GM21447 (cell line): ENCODE data around the gene FREM3.
"Not testable (repeated sequence)": the region's sequence is repeated elsewhere in the genome, so short reads cannot be mapped to it uniquely, and the experiment has no call there.

Source experiments
- ATAC-seq: cut with Tn5 transposase; IDR thresholded peaks from one replicate; pipeline ENCODE4 v1.9.1; 2021; ENCODE audit not compliant: unreplicated experiment

The FREM3 gene

DNA sequence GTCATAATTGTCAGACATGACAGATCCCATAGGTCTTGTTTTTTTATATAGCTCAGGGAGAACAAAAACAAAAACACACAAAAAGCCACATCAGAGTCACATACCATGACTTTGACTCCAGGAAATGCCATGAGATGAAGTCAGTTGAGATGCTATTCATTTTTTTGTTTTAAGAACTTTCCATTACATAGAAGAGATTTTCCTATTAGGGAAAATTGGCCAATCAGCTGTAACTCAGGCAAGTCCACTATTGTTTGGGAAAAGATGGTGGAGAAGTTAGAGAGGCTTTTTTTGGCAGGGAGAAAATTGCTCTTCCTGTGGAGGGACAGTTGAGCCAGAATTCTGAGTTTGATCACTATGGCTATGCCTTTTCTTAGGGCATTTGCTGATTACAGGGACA, 114.4 kb downstream of the FREM3 start:
- no peak for ATAC-seq

DNA sequence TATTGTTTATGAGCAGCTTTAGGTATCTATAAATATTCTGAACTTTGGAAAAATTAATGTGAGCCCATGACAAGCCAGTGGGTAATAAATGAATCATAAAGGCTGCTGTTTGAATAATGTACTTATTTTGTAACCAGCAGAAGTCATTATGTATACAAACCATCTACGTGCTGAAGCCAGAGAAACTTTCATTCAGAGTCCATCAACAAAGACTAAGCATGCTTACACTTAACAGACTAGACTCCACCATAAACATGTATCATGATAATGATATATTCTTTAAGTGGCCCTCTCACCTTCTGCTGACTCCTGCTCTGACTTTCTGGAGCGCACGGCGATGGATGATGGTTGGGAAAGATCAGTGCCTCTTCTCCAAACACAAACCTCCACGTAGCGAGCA, 114.9 kb downstream of the FREM3 start:
- ATAC-seq, result no peak

DNA sequence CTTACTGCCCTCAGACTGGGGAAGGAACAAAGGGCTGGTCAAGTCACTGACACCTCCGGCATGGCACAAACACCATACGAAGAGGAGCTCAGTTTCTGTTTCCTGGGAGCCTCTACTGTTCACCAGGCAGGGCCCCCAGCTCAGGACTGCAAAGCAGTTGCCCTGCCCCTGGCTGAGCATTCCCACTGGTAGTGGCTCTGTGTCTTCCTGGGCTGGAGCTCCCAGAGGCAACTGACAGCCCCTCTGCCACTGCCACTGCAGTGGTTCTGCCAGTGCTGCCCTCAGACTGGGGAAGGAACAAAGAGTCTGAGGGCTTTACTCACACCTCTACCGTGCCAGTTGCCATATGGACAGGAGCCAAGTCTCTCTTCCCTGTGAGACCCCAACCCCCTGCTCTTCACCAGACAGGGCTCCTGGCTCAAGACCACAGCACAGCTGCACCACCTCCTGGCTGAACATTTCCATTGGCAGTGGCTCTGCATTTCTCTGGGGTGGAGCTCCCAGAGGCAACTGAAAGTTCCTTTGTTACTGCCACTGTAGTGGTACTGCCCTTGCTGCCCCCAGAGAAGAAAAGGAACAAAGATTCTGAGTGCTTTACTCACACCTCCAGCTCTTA, 119.0 kb downstream of the FREM3 start:
- no peak for ATAC-seq

DNA sequence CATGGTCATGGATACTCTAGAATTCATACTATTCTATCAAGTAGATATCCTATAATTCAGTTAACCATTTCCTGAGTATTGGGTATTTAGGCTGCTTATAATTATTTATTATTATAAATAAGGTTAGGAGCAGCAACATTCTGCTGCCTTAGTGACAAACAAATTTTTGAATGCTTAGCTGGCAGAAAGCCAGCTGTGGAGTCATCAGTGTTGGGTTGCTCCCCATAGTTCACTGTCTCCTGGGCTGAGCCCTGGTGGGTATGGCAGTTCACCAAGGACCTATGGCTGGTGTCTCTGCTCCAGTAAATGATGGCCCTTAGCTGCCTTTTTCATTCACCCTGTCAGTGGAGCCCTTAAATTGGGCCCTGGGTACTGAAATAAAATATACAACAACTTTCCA, 125.1 kb downstream of the FREM3 start:
- ATAC-seq, result no peak

DNA sequence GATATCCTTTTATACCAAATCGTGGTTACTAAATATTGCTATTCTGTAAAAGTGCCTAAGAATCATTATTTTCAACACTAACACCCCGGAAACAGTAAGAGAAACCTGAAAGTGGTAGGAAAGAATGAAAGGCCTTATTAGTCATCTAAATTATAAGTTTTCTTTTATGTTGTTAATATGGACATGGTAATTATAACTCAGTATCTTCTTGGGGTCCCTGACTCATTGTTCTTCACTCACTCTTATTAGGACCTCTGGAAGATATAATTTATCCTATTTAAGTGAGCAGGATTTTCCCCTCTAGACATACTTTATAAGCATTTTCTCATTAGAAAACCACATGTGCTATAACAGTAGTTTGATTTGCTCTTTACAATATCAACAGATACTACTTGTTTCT, 136.0 kb downstream of the FREM3 start:
- ATAC-seq, result no peak

DNA sequence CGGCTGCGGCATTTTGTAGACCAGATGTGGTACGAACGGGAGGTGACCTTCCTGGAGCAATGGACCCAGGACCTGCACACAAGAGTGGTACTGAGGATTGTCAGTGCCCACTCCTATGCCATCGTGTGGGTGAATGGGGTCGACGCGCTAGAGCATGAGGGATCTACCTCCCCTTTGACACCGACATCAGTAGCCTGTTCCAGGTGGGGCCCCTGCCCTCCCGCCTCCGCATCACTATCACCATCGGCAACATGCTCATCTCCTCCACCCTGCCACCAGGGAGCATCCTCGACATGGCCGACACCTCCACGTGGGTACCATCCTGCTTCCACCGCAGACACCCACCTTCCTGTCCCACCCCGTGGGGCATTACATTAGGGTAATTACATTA, 140.7 kb downstream of the FREM3 start:
- ATAC-seq, result no peak

DNA sequence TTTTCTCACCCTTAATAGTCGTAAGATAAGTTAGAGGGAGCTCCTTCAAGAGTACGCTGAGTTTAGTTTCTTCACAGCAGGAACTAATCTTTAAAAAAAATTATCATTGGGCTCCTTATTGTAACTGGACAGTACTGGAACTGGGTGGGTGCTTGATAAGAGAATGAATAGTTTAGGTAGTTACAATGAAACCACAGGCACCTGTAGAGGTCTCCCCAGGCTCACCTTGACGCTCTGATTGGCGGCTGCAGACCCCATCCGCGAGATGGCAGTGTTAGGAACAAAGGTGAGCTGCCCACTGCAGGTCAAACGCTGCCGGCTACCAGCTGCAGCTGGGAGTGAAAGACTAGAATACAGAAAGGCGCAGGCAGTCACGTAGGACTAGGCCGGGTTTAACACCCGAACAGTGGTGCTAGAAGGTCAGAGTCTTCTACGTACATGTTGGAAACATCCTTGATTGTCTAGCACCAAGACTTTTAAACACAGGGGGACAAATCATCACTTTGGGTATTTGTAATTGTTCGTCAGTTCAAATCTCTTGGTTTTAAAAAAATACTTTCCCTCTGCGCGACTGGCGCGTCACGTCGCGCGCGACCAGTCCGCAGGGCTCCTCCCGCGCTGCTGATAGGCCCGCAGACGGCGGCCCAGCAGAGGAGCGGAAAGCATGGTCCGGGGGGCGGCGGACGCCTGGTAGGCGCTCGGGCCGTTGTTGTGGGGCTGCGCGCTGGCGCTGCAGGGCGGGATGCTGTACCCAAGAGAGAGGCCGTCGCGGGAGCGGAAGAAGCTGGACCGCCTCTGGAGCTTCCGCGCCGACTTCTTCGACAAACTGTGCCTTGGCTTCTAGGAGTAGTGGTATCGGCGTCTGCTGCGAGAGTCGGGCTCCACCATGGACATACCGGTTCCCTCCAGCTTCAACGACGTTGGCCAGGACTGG, 141.4 kb downstream of the FREM3 start:
- peak; percentile 87 for ATAC-seq

DNA sequence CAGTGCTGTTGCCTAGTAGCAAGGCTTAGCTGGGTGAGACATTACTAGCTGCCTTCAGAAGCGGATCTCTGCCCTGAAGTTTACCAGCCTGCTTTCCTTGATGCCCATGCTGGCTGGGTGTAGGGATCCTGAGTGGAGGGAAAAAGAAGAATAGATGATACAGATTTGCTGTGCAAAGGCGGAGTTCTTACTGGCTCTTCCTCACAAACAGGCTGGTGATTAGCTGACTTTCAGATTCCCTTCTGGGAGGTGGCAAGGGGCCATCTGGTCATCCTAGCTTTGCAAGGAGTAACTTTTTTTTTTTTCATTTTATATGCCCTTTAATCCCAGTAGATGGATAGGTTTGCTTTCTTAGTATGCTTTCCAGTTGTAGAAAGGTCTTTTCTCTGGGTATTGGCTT, 142.2 kb downstream of the FREM3 start:
- no peak for ATAC-seq

DNA sequence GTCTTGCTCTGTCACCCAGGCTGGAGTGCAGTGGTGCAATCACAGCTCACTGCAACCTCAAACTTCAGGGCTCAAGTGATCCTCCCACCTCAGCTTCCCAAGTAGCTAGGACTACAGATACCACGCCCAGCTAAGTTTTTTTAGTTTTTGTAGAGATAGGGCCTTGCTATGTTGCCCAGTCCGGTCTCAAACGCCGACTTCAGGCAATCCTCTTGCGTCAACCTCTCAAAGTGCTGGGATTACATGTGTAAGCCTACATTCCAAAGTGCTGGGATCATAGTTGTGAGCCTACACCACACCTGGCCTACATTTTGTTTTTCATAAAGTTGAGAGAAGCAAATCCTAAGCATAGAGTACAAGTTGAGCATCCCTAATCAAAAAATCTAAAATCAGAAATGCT, 144.8 kb downstream of the FREM3 start:
- ATAC-seq, result no peak

DNA sequence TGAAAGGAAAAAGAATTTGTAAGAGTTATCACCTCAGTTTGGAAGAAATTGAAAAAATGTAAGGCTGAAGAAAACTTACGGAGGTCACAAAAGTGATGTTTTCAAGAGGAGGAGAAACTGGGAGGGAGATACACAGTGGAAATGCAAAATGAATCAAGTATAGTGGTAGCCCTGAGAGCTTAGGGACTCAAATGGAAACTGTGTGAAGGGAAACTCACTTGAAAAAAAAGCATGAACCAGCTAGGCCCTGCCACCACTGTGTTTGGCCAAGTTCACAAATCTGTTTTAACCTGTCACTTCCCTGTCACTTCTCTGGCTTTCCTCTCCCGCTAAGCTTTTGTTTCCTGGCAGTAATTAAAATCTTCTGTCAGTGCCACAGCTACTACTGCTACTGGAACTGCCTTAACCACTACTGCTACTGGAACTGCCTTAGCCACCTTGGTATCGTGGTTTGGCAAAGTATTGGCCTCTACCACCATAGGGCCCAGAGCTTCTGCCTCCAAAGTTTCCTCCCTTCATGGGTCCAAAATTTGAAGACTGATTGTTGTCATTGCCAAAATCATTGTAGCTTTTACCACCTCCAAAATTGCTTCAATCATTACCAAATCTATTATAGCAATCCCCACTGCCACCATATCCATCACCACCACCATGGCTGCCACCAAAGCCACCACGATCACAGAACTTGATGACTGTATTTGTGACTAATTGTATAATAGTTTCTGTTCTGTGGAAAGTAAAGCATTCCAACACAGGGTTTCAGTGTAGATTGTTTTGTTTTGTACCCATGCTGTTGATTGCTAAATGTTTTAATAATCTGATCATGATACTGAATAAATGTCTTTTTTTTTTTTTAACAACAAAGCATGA, 145.5 kb downstream of the FREM3 start:
- ATAC-seq, result peak; percentile 74

DNA sequence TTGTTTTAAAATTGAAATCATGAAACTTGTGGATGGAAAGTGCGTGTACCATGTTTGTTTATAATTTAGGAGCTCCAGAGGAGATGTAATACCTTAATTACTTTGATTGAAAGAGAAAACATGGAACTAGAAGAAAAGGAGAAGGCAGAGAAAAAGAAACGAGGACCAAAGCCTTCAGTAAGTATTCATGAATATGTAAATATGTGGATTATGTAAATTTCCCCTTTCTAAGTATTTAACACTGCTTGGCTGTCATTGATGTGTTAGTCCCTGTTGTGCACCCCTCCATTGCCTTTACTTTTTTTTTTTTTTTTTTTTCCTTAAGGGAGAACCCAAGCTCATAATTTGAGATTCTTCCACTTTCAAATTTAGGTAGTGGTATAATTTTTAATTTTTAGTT, 150.5 kb downstream of the FREM3 start:
- ATAC-seq, result no peak

DNA sequence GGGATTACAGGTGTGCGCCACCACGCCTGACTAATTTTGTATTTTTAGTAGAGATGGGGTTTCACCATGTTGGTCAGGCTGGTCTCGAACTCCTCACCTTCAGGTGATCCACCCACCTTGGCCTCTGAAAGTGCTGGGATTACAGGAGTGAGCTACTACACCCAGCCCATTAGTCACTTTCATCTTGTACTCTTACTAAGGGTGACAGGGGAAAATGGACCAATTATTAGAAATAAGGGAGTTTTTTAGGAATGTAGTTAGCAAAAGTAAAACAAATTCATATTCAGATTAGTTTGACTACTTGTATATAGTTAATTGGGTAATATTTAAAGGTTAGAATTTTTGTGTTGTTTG, 160.8 kb downstream of the FREM3 start:
- ATAC-seq, result no peak

DNA sequence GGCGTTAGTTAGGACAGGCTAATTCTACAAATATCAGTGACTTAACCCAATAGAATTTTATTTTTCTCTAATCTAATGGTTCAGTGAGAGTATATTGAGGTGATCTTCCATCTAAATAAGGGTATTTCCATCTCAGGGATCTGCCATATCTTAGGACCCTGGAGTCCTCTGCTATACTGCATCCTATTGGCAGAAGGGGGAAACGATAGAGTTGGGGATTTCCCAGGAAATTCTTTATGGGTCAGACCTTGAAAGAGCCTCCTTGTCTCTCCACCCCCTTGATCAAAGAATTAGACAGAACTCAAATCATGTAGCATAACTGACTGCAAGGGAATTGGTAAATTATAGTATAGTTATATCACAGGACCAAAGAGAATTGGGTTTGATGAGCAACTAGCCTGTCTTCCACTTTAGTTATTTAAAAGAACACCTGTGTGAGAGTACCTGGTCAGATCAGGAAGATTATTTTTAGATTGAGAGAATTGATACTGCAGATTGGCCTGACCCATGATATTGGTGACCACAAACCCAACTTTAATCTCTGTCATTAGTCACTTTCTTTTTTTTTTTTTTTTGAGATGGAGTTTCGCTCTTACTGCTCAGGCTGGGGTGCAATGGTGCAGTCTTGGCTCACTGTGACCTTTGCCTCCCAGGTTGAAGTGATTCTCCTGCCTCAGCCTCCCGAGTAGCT, 161.4 kb downstream of the FREM3 start:
- ATAC-seq, result no peak

DNA sequence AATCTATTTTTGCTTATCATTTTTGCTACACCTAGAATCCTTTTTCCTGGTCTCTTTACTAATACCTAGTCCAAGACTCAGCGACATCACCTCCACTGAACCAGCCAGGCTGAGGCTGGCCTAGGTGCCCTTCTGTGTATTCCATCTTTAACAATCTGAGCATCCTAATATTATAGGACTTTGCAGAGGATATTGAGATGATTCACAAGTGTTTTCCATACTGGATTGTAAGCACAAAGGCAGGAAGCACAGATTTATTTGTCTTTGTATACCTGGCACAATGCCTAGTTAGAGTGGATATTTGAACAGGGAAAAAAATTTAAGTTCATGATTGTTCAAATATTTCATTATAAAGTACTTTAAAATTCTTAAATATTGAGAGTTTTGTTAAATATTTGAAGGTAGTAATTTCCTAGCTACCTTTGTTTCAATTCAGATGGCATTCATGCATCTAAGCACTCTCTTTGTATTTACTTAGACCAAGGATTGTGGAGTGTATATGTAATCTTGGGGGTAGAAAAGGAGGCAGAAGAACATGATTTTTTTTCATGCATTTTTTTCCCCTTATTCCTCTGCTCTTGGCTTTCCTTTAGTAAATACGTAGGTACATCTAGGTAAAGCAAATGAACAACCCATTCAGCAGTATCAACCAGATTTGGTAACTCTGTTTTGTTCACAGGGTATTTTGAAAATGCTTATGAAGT, 168.5 kb downstream of the FREM3 start:
- no peak for ATAC-seq

DNA sequence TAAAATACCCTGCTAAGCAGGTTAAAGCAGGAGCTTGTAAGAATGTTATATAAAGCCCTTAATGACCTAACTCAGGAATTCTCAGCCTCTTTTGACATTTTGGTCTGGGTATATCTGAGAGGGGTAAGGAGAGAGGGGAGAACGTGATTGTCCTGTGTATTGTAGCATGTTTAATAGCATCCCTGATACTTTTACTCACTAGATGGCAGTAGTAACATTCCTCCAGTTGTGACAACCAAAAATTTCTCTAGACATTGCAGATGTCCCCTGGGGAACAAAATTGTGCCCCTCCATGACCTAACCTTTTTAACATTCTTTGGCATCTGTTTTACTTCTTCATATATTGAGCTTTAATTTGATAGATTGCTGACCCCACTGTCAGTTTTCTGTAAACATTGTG, 169.1 kb downstream of the FREM3 start:
- ATAC-seq, result peak; percentile 58

DNA sequence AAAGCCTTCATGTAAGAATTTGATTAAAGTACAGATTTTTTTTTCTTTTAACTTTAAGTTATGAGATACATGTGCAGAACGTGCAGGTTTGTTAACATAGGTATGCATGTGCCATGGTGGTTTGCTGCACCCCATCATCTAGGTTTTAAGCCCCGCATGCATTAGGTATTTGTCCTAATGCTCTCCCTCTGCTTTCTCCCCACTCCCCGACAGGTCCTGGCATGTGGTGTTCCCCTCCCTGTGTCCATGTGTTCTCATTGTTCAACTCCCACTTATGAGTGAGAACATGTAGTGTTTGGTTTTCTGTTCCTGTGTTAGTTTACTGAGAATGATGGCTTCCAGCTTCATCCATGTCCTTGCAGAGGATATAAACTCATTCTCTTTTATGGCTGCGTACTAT, 172.4 kb downstream of the FREM3 start:
- ATAC-seq, result not testable (repeated sequence)
